HG03097 (cell line): Measurements from ENCODE around the gene TMC4.
A peak's percentile ranks its signal among the peaks of the same experiment; 100 is the strongest.
"Not testable (repeated sequence)": the region's sequence is repeated elsewhere in the genome, so short reads cannot be mapped to it uniquely, and the experiment has no call there.

Experiments used
- ATAC-seq: cut with Tn5 transposase; IDR thresholded peaks from one replicate; pipeline ENCODE4 v1.9.1; 2021; ENCODE audit not compliant: unreplicated experiment, low FRiP score

The TMC4 gene

DNA sequence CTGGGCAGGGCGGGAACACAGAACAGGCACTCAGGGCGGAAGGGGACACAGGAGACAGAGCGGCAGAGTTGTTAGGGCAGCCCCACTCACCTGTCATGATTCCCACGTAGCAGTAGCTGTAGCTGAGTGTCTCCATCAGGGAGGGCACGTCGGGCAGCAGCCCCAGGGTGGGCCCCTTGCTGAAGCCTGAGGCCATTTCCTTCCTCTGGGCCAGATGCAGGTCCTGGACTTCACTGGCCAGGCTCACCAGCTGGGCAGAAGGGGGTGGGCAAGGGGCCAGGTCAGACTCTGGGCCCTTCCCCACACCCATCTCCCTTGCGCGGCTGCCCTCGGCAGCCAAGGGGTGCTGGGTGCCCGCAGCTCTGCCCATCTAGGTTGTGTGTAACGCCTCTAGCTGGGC, 10.5 kb upstream of the TMC4 start:
- no peak for ATAC-seq

DNA sequence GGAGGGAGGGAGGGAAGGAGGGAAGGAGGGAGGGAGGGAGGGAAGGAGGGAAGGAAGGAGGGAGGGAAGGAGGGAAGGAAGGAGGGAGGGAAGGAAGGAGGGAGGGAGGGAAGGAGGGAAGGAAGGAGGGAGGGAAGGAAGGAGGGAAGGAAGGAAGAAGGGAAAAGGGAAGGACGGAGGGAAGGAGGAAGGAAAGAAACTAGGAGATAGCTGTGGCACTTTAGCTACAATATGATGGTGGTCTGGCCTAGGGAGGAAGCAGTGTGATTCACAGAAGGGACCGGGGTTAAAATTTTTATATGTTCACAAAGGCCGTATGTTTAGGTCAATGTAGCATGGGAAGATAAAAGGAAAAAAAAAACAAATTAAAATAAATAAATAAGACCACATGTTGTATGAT, 8.9 kb upstream of the TMC4 start:
- ATAC-seq = not testable (repeated sequence)

DNA sequence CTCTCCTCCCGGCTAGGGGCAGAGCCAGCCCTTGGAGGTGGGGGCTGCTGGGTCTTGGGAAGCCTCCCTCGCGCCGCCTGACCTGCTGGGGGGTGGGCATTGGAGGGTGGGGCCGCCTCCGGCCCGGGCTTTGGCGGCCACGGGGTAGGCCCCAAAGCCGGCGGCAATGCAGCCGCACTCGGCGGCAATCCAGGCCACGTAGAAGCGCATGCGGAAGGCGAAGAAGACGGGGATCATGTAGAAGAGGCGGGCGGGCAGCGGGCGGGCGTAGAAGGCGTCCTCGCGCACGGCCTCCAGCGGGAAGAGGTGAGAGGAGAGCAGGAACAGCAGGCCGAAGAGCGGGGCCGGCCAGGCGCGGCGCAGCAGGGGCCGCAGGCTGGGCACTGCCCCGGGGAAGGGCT, 7.7 kb upstream of the TMC4 start:
- ATAC-seq = no peak

- ATAC-seq = no peak
Measured at GRCh38 chr19:54179921-54180461, 7.0 kb upstream of the TMC4 start.

GRCh38 chr19:54179262-54179852, 6.4 kb upstream of the TMC4 start:
- ATAC-seq = no peak

- ATAC-seq = no peak
Measured at GRCh38 chr19:54178581-54179261, 5.8 kb upstream of the TMC4 start.

DNA sequence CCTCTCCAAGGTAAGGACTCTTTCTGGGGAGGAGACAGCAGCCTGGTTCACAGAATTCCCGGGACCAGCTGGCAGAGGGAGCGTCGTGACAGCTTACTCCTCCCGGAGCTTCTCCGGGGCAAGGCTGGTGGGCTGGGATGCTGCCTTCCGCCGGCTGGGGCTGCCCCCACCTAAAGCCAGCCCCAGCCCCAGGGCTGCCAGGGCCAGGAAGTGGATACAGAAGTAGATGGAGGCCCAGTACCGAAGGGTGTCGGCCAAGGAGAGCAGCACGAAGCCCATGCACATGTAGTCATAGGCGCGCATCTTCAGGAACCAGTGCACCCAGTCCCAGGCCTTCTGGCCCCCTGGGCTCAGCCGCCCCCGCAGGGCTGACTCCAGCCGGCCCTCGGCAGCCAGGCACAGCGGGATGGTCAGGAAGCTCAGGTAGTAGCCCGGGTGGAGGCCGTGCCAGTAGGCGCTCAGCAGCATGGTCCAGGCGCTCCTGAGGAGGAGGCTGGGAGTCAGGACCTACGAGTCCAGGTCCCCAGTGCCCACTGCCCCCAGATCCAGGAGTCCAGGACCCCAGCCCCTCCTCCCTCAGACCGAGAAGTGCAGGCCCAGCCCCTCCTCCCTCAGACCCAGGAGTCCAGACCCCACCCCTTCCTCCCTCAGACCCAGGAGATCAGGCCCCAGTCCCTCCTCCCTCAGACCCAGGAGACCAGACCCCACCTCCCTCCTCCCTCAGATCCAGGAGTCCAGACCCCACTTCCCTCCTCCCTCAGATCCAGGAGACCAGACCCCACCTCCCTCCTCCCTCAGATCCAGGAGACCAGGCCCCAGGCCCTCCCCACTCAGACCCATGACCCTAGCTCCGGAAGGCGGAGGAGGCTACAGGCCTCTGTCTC, 1.2 kb upstream of the TMC4 start:
- no peak for ATAC-seq

- ATAC-seq = no peak
Measured at GRCh38 chr19:54173359-54173699, 369 bp upstream of the TMC4 start.

DNA sequence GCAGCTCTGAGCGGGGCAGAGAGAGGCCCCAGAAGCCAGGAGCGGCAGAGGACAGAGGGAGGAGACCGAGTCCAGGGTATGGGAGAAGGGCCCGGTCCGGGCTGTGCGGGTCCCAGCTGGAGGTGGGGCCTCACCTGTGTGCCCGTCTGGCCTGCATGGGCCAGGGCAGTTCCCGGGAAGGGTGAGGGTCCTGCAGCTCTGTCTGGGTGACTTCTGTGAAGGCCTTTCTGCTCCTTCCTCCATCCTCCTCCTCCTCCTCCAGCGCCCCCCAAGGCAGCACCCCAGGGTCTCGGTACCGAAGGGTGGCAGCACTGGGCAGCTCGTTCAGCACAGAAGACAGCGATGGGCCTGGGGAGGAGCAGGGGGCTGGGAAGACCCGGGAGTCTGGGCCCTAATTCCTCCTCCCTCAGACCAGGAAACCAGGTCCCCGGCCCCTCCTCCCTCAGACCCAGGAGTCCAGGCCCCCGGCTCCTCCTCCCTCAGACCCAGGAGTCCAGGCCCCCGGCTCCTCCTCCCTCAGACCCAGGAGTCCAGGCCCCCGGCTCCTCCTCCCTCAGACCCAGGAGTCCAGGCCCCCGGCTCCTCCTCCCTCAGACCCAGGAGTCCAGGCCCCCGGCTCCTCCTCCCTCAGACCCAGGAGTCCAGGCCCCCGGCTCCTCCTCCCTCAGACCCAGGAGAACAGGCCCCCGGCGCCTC, 1.1 kb downstream of the TMC4 start:
- not testable (repeated sequence) for ATAC-seq

DNA sequence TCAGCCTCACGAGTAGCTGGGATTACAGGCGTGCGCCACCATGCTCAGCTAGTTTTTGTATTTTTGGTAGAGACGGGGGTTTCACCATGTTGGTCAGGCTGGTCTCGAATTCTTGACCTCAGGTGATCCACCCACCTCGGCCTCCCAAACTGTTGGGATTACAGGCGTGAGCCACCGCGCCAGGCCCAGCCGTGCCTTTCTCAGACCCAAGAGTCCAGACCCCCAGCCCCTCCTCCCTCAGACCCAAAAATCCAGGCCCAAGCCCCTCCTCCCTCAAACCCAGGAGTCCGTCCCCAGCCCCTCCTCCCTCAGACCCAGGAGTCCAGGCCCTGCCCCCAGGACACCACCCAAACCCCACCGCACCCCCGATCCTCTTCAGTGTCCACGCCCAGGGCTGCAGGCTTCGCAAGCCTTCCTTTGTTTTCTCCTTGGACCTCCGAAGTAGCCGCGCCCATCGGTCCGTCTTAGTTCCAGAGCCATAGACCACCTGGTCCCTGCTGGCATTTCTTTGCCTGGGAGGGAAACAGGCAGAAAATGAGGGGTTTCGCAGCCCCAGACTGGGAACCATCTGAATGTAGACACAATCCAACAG, 3.7 kb downstream of the TMC4 start:
- no peak for ATAC-seq

GRCh38 chr19:54168174-54168917, 4.6 kb downstream of the TMC4 start:
- ATAC-seq = no peak

DNA sequence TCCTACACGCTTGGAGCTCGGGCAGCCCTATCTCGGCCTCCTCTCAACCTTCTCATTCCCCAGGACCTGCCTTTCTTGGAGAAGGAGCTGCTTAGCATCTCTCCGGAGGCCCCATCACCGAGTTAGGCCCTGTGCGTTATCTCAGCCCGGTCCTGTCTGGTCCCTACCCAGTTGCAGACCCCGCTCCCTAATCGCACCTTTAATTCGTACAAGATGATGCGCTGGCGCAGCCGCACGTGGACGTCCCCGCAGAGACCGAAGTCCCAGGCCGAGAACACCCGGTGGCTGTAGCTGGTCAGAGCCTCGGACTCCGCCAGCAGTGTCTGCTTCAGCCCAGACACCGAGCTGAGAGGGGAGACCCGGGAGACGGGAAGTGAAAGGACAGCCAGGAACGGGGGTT, 7.7 kb downstream of the TMC4 start:
- no peak for ATAC-seq

GRCh38 chr19:54164369-54165068, 8.4 kb downstream of the TMC4 start:
- no peak for ATAC-seq

- ATAC-seq = no peak
Measured at GRCh38 chr19:54162884-54163283, 10.1 kb downstream of the TMC4 start.

- ATAC-seq = no peak
Measured at GRCh38 chr19:54162241-54162805, 10.6 kb downstream of the TMC4 start.

- no peak for ATAC-seq
Measured at GRCh38 chr19:54160854-54161253, 12.1 kb downstream of the TMC4 start.

DNA sequence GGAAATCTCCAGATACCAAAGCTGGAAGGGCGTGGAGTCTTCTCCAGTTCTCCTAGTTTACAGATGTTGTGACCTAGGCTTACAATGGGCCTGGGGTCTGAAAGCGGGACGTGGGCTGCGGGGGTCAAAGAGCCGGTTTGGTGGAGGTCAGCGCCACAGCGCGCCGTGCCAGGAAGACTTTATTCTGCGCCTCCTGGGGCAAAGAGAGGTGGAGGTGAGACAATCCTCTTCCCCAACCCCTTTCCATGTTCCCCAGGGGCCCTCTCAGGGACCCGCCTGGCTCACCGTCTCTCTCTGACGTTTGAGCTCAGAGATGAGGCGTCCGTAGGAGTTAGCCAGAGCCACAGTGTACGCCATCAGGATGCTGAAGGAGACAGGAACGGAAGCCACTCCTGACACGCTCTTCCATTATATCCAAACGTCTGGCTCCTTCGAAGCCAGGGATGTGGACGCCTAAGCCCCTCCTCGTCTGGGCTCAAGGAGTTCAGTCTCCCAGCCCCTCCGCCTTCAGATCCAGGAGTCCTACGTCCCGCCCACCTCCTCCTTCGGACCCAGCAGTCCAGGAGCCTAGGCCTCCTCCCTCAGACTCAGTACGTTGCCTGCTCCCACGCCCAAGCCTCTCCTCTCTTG, 12.7 kb downstream of the TMC4 start:
- ATAC-seq = no peak

- peak; percentile 85 for ATAC-seq
Measured at GRCh38 chr19:54159352-54160181, 13.4 kb downstream of the TMC4 start, which contains the start of gene LENG1. LENG1 (minus strand) TSS chr19:54159721; CDS start chr19:54159695, 26 bp downstream.
